Prostate gland (tissue), 2 donors: ENCODE measurements around the gene EFCAB9.

Experiments
- POLR2AphosphoS5 ChIP-seq: sonication (generic); formaldehyde crosslinking; IDR thresholded peaks from one replicate; pipeline ENCODE4 v1.6.1; 2017; ENCODE audit warnings: antibody characterized with exemption
- TF ChIP-seq, protein P1 (sequence below), 4 experiments: fragments of 200-600 bp in 2 of 4; fragments of 450-650 bp in 2 of 4; sonication (generic) in 2 of 4; IDR thresholded peaks; 1 replicate in 3 of 4; 2 replicates in 1 of 4; pipeline ENCODE4 v1.5.1; 2016 to 2019; ENCODE audit warnings: antibody characterized with exemption in 4 of 4, mild to moderate bottlenecking in 2 of 4, moderate library complexity in 2 of 4

GRCh38 chr5:172149073-172149472 lies 44.9 kb upstream of the EFCAB9 start:
- TF ChIP-seq, protein P1, sequence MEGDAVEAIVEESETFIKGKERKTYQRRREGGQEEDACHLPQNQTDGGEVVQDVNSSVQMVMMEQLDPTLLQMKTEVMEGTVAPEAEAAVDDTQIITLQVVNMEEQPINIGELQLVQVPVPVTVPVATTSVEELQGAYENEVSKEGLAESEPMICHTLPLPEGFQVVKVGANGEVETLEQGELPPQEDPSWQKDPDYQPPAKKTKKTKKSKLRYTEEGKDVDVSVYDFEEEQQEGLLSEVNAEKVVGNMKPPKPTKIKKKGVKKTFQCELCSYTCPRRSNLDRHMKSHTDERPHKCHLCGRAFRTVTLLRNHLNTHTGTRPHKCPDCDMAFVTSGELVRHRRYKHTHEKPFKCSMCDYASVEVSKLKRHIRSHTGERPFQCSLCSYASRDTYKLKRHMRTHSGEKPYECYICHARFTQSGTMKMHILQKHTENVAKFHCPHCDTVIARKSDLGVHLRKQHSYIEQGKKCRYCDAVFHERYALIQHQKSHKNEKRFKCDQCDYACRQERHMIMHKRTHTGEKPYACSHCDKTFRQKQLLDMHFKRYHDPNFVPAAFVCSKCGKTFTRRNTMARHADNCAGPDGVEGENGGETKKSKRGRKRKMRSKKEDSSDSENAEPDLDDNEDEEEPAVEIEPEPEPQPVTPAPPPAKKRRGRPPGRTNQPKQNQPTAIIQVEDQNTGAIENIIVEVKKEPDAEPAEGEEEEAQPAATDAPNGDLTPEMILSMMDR (IDR thresholded peaks at IDR 0.05): no peak
- no peak for TF ChIP-seq POLR2AphosphoS5
